Stimulated activated CD8-positive, alpha-beta memory T cell treated with anti-CD3 and anti-CD28 coated beads, Interleukin-2, amount 100 ng/mL, for 48 hours (primary cell): ENCODE data around the gene BTBD19.
"Not testable (repeated sequence)": the region's sequence is repeated elsewhere in the genome, so short reads cannot be mapped to it uniquely, and the experiment has no call there.

Experiments
- DNase-seq, 2 donors: peaks; one replicate each; pipeline ENCODE4 v3.0.0-alpha.2; 2020; ENCODE audit warnings: low read depth in 2 of 2

BTBD19 gene

DNA sequence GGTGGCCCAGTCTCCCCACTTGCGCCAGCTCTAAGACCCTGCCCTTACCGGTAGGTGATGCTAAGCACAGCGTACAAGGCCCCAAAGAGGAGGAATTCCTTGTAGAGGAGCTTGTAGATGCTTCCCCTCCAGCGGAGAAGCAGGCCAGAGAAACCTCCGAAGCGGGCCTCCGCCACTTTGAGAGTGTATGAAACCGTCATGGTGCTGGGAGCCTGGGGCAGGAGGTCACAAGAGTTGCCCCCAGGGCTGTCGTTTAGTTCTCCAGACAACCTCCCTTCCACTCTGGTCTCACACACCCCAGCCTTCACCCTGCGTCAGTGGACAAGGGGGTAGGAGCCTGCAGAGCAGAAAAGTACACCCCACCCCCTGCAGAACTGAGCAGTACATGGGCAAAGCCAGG, 20.8 kb upstream of the BTBD19 start:
- DNase-seq, result no peak

DNA sequence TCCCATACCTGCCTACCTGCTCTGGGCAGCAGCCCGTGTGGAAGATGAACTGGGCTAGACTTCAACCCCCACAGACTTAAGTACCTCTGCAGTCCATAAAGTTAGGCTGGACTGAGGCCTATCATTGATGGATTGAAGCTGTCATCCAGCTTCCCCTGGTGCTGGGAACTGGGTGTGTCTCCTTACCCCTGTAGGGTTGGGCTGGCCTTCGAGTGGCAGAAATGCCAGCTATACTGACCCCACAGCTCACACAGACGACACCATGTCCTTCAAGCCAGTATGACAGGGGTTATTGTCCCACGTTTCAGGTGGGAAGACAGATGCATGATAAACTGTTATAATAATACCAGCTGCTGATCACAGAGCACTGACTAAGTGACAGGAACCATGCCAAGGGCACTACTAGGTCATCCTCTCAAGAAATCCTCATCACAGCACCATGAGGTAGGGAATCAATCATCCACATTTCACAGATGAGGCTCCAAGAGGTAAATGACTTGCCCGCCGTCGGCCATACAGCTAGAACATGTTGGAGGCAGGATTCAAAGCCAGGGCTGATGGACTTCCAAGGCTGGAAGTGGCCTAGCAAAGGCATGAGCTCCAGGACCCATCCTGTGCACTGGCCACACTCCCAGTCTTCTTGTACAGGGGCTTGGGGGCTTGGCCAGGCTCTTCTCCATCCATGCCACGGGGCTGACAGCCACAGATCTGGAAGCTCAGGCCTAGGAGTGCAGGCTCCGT, 20.0 kb upstream of the BTBD19 start, which contains the start of gene BEST4:
BEST4 (minus strand) TSS at position 51 of the 741 bp plus-strand sequence. CDS start 465 bp downstream, outside the sequence.
- DNase-seq, result no peak

DNA sequence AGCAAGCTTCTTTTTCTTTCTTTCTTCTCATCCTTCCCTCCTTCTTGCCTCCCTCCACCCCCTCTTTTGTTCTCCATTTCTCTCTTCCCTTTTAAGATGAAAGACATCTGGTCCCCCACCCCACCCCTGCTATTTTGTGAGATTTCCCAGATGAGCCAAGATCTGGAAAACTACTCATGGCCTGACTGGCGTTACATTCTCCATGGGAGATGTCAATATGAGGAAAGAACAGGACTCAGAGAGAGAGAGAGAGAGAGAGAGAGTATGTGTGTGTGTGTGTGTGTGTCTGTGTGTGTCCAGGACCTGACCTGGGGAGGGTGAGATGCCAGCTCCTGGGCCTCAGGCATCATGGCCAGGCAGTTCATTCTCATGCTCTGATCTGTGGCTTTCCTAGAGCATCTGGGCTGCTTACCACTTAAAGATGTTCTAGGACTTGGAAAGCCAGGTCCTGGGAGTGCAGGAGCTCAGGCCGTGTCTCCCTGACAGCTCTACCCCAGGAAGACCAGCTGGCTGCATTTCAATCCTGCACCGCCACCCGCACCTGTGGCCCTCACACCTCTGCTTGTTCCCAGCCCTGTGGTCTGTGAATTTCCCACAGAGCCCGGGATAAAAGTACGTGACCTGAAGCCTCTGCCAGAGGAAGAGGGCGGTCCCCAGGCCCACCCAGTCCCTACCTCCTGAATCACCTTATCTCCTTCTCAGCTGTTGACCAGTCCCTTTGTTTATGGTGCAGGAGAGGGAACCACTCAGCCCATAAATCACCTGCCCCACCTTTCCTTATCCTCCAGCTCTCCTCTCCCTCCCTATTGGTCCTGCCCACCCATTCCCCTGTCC, 17.1 kb upstream of the BTBD19 start:
- DNase-seq, result no peak

DNA sequence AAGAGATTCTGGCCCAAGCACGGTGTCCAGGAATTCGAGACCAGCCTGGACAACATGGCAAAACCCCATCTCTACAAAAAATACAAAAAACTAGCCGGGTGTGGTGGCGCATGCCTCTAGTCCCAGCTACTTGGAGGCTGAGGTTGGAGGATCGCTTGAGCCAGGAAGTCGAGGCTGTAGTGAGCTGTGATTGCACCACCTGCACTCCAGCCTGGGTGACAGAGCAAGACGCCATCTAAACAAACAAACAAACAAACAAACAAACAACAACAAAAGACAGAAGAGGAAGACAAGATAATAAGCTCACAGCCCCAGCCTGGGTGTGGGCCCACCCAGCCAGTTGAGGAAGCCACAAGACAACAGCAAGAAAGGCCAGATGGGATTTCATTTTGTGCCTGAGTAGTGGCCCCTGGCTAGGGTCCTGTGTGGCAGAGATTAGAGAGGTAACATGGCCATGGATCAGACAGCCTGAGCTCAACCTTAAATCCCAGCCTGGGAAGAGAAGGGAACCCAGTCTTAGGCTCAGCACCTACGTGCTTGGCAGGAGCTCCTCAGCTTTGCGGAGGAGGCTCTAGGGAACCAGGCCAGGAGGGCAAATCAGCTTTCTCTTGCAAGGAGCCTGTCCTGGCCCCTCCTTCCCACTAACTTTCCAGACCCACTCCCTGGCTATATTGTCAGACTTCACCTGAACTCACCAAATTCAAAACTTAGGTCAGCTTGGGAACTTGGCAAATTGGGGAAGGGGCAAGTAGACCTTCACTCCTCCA, 15.4 kb upstream of the BTBD19 start:
- DNase-seq, result no peak

DNA sequence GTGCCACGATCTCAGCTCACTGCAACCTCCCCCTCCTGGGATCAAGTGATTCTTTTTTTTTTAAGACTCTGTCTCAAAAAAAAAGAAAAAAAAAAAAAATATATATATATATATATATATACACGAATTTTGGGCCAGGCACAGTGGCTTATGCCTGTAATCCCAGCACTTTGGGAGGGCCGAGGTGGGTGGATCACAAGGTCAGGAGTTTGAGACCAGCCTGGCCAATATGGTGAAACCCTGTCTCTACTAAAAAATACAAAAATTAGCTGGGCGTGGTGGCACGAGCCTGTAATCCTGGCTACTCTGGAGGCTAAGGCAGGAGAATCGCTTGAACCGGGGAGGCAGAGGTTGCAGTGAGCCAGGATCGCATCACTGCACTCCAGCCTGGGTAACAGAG, 10.4 kb upstream of the BTBD19 start:
- DNase-seq, result not testable (repeated sequence)

DNA sequence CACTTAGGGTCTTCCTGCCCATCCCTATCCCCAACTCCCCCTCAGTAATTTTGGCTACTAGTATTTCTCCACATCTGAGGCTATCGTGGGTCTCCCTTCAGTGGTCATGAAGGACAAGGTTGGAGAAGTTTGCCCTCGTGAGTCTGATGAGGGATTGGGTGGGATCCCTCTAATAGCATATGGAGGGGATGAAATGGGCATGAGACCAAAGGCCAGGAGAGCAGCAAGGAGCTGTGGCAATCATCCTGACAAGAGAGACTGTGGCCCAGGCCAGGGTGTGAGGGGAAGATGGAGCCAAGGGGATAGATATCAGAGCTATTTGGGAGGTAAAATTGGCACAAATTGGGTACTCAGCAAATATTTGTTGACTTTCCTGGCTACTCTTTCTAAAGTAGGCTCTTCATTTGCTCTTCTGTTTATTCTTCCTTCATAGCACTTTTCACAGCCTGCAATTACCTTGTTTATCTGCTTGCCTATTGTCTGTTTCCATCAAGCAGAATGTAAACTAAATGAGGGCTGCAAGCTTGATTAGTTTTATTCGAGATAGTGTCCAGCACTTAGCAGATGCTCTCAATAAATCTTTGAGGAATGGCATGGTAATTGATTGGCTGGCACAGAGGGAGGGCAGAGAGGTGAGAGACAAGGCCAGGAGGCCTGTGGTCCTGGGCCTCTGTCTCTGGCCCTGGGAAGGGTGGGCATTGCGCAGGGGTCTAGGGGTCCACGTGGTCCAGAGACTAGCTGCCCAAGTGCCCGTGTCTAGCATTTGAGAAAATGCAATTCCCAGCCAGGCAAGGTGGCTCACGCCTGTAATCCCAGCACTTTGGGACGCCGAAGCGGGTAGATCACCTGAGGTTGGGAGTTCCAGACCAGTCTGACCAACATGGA, 9.6 kb upstream of the BTBD19 start:
- no peak for DNase-seq

DNA sequence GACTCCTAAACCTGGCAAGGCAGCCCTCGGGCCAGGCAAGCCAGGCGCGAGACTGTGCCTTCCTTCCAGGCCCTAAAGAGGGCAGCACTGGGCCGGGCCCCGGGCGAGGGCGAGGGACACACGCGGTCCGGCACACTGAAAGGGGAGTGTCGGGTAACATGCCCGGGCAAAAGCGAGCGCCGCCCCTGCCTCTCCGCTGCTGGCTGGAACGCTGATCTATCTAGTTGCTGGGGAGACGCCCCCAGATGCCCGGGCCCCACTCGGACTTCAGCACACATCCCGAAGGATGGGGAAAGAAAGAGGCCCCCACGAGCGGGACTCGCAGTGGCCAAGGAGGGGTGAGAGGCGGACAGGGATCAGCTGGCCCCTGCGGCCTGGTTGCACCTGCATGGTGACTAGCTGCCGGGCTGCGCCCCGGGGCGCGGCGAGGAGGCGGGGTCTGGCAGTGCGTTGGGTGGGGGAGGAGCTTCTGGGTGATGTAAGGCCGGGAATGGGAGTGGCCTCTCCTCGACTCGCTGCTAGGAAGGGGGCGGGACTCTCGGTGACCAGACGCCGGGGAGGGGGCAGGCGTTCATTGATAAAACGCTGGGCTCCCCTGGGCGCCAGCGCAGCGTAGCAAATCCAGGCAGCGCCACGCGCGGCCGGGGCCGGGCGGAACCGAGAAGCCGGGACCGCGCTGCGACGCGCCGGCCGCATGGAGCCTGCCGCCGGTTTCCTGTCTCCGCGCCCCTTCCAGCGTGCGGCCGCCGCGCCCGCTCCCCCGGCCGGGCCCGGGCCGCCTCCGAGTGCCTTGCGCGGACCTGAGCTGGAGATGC, 8.3 kb upstream of the BTBD19 start, which contains the start of gene PLK3:
PLK3 (plus strand) TSS at position 608 of the 815 bp plus-strand sequence; CDS start at position 695, 87 bp downstream.
- DNase-seq, result peak; percentile 96 to 97

DNA sequence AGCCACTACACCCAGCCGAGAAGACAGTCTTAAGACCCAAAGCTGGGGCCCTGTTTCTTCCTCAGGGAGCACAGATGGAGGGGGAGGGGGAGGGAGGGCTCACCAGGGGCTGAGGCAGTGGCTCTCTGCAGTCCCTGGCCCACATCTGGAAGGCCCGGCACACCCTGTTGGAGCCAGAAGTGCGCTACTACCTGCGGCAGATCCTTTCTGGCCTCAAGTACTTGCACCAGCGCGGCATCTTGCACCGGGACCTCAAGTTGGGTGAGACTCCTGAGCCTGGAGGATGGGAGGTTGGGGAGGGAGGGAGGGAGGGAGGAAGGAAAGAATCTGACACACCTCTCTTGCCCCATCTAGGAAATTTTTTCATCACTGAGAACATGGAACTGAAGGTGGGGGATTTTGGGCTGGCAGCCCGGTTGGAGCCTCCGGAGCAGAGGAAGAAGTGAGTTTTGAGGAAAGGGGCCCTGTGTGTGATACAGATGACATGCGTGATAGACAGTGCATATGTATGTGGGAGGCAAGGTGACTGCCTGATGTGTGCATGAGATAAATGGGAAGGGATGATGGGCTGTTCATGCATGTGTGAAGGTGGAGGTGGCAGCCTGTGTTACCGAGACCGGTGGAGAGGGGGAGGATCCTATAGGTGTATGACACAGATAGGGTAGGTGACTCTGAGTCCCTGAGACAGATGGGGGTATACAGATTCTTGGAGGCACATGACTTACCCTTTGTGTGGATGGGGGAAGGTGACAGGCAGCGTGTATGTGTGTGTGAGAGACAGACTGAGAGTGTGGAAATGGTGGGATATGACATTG, 6.6 kb upstream of the BTBD19 start:
- DNase-seq, result no peak

DNA sequence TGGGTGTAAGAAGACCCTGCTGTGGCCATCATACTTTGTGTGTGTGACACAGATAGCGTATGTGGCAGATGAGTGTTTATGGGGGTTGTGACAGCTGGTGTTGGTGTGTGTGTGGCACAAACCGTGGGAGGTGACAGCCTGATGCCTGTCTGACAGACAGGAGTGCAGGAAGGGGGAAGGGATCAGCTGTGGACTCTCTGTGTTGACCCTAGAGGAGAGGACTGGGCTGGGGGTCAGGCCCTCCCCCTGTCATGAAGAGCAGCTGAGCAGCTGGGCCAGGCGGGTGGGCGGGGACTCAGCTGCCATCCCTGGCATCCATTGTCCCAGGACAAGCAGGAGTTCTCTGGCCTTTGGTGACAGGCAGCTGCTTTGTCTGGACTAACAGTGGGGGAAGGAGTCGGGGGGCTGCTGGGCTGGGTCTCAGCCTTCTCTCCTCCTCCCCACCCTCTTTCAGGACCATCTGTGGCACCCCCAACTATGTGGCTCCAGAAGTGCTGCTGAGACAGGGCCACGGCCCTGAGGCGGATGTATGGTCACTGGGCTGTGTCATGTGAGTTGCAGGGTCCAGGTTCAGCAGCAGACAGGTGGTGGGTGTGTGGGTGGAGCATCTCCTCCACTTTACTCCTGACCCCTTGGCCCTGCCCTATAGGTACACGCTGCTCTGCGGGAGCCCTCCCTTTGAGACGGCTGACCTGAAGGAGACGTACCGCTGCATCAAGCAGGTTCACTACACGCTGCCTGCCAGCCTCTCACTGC, 5.8 kb upstream of the BTBD19 start:
- DNase-seq, result no peak

DNA sequence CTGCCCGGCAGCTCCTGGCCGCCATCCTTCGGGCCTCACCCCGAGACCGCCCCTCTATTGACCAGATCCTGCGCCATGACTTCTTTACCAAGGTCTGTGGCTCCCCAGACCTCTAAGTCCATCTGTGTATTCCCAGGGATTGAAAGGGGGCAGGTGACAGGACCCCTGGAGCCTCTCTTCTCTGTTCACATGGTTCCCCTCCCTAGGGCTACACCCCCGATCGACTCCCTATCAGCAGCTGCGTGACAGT, 5.3 kb upstream of the BTBD19 start:
- no peak for DNase-seq

DNA sequence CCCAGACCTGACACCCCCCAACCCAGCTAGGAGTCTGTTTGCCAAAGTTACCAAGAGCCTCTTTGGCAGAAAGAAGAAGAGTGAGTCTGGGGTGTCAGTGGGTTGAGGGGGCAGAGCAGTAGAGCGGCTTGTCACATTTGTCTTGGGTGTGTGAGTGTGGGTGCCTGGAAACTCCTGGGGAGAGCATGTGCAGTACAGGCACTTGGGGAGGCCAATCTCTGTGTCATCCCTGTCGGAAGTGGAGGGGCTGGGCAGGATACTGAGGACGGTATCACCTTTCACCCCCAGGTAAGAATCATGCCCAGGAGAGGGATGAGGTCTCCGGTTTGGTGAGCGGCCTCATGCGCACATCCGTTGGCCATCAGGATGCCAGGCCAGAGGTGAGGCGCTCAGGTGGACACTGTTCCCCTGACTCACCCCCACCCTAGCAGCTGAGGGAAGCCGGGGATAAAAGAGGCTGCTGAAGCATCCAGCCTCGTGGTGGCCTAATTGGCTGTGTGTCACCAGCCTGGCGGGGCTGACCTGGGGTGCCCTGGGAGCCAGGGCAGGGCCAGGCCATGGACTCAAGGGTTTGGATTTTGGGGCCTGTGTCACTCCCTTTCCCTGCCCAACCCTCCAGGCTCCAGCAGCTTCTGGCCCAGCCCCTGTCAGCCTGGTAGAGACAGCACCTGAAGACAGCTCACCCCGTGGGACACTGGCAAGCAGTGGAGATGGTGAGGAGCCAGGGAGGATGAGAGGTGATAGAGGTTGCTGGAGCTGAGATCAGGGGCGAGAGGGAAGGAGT, 4.8 kb upstream of the BTBD19 start:
- no peak for DNase-seq

DNA sequence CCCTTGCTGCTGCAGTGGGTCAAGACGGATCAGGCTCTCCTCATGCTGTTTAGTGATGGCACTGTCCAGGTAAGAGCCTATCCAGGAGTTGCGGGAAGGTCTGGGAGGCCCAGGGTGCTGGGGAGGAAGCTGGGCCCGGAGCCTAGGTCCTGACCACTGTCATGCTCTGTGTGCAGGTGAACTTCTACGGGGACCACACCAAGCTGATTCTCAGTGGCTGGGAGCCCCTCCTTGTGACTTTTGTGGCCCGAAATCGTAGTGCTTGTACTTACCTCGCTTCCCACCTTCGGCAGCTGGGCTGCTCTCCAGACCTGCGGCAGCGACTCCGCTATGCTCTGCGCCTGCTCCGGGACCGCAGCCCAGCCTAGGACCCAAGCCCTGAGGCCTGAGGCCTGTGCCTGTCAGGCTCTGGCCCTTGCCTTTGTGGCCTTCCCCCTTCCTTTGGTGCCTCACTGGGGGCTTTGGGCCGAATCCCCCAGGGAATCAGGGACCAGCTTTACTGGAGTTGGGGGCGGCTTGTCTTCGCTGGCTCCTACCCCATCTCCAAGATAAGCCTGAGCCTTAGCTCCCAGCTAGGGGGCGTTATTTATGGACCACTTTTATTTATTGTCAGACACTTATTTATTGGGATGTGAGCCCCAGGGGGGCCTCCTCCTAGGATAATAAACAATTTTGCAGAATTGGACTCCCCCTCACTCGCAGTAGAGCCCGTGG, 2.9 kb upstream of the BTBD19 start:
- no peak for DNase-seq

DNA sequence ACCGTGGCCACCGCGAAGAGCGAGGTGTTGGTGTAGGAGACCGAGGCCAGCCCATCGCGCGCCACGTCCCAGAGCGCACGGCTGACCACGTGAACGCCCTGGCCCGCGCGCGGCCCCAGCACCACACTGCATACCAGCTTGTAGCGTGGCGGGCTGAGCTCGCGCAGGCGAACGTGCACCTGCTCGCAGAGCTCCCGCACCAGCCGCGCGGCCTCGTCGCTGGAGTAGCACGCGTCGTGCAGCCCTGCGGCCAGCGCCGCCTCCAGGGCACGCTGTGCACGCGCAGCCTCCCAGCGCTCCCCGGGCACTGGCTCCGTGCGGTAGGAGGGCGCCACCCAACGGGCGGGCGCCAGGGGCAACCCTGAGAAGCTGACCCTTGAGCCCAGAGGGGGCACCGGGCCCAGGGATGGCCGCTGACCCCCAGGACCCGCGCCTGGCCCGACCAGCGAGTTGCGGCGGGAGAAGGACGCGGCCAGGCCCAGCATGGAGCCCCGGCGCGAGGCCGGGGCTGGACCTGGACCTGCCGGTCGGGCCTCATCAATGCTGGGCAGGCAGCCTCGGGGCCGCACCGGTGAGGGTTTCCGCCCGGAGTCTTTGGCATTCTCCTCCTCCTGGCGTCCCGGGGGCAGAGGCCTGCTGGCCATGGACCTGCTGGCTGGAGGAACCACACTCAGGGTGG, 2.2 kb upstream of the BTBD19 start:
- DNase-seq, result no peak

DNA sequence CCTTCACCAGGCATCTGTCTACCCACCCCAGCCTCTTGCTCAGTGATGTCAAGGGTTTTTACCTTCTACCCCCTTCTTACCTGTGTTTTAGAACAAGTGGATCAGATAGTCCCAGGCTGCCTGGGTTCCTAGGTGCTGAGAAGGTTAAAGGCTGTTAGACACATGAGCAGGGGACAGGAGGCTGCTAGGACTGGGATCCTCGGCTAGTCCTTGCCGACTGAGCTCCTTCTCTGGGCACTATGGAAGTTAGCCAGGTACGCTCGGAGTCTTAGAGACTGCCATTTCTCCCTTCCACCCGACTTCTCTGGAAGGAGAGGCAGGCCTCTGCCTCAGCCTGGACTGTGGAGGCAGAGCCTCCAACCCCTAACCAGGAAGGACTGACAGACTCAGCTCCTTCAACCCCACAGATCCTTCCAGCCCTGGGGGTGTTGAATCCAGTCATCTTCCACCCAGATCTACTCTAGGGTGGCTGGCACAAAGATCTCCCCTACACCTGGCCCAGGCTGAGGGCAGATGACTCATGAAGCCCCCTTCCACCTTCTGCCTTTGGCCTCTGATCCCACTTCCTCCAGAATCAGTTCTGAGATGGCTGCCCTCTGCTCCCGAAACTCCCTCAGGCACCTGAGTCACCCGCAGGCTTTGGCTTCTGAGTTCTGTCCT, 1.5 kb upstream of the BTBD19 start, which contains the start of gene DYNLT4:
DYNLT4 (minus strand) TSS at position 648 of the 660 bp plus-strand sequence. CDS start 683 bp downstream, outside the sequence.
- no peak for DNase-seq

DNA sequence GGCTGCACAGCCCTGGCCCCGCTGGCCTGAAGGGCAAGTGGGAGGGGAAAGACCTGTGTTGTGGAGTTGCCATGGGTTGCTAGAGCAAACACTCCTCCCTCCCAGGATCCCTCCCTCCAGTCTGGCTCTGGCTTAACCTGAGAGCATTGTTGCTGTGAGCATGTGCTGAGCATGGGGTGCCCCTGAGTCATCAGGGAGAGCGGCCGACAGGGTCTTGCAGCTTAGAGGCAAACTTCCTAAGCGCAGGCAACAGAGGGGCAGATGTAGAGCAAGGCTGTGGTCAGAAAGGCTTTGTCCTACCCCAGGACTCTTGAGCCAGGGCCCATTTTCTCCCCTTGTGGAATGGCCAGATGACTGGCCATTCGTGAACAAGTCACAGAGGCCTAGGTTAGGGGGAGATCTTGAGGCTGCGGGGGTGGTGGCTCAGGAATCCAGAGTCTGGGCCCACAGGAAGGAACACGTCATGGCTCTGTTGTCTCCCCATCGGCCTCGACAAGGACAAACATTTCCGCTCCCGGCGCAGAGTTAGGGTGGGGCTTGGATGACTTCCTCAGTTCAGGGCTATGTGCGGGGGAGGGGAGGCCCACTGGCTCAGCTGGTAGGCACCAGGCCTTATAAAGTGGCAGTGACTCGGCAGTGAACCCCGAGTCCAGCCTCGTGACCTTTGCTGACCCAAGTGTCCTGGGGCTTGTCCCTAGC, 810 bp upstream of the BTBD19 start:
- DNase-seq, result peak; percentile 82 to 86
